PC-3 (cell line): ENCODE measurements around the gene NUDT8. TPM values are rescaled to one million over a fixed set of nuclear protein-coding genes. Genes with fewer than 3 reads are reported as not detected.

Experiments used
- ATAC-seq: fragments of 200-7000 bp; cut with Tn5 transposase; 2 replicates; pipeline ENCODE4 v1.9.1; 2020; ENCODE audit warnings: mild to moderate bottlenecking, moderate library complexity
- BruUV-seq: library from RNA; stranded (reverse); fragments of 400-500 nt; replicated peaks from 2 replicates; lab custom pipeline; 2021; lab: Mats Ljungman, UMichigan
- CTCF ChIA-PET: fragments of 300-600 bp; sonication (Branson Sonifier 250); formaldehyde crosslinking; loops from one replicate; lab custom pipeline; 2022; ENCODE audit warnings: antibody characterized with exemption; lab: Charles Lee
- POLR2A ChIA-PET: fragments of 300-600 bp; sonication (Branson Sonifier 250); formaldehyde crosslinking; loops from one replicate; lab custom pipeline; 2022; ENCODE audit warnings: antibody characterized with exemption; ENCODE audit not compliant: unreplicated experiment; lab: Charles Lee
- DNase-seq: peaks from one replicate; pipeline ENCODE4 v3.0.0-alpha.2; 2015
- H2AFZ ChIP-seq: fragments of 300-600 bp; sonication (generic); 2 replicates; pipeline ENCODE4 v1.6.0; 2016; ENCODE audit warnings: antibody characterized with exemption, low read length
- H3F3A ChIP-seq: fragments of 300-600 bp; sonication (generic); one replicate; pipeline ENCODE4 v1.6.0; 2017; ENCODE audit warnings: antibody characterized with exemption, low read length, control low read depth, mild to moderate bottlenecking; ENCODE audit not compliant: unreplicated experiment
- H3K27ac ChIP-seq: fragments of 300-600 bp; sonication (generic); 2 replicates; pipeline ENCODE4 v1.5.1; 2016; ENCODE audit warnings: mild to moderate bottlenecking, low read length
- H3K27me3 ChIP-seq: fragments of 300-600 bp; sonication (generic); 2 replicates; pipeline ENCODE4 v1.6.1; 2016; ENCODE audit warnings: low read length, mixed read lengths
- H3K36me3 ChIP-seq: fragments of 300-600 bp; sonication (generic); 2 replicates; pipeline ENCODE4 v1.6.1; 2016; ENCODE audit warnings: low read depth, mixed run types, low read length, mixed read lengths
- H3K4me1 ChIP-seq: fragments of 300-600 bp; sonication (generic); 2 replicates; pipeline ENCODE4 v1.5.1; 2016; ENCODE audit warnings: low read length; ENCODE audit not compliant: insufficient read depth
- H3K4me2 ChIP-seq: fragments of 300-600 bp; sonication (generic); 2 replicates; pipeline ENCODE4 v1.6.0; 2016; ENCODE audit warnings: low read length
- H3K4me3 ChIP-seq: fragments of 300-600 bp; sonication (generic); 2 replicates; pipeline ENCODE4 v1.5.1; 2016; ENCODE audit warnings: mild to moderate bottlenecking, low read length, mixed read lengths
- H3K79me2 ChIP-seq: fragments of 300-600 bp; sonication (generic); 2 replicates; pipeline ENCODE4 v1.6.1; 2017; ENCODE audit warnings: low read length, mixed read lengths
- H3K9ac ChIP-seq: fragments of 300-600 bp; sonication (generic); 2 replicates; pipeline ENCODE4 v1.6.0; 2016; ENCODE audit warnings: mild to moderate bottlenecking, low read length
- H3K9me2 ChIP-seq: fragments of 300-600 bp; sonication (generic); replicated peaks from 2 replicates; pipeline ENCODE4 v1.6.1; 2016; ENCODE audit warnings: mixed run types, low read length, mixed read lengths
- H3K9me3 ChIP-seq: fragments of 300-600 bp; sonication (generic); 2 replicates; pipeline ENCODE4 v1.6.1; 2016; ENCODE audit warnings: low read length, mixed read lengths
- H4K20me1 ChIP-seq: fragments of 300-600 bp; sonication (generic); 2 replicates; pipeline ENCODE4 v1.6.1; 2016; ENCODE audit warnings: low read length, mixed read lengths
- CTCF ChIP-seq: fragments of 300-600 bp; sonication (generic); conservative IDR thresholded peaks from 2 replicates; pipeline ENCODE4 v1.5.1; 2017; ENCODE audit warnings: antibody characterized with exemption, low read depth, mild to moderate bottlenecking, low read length
- EZH2 ChIP-seq: fragments of 300-600 bp; sonication (generic); IDR thresholded peaks from one replicate; pipeline ENCODE4 v1.6.1; 2017; ENCODE audit warnings: antibody characterized with exemption, mild to moderate bottlenecking, low read length; ENCODE audit not compliant: unreplicated experiment
- EZH2phosphoT487 ChIP-seq: fragments of 300-600 bp; sonication (generic); IDR thresholded peaks from 2 replicates; pipeline ENCODE4 v1.6.1; 2018; ENCODE audit warnings: mild to moderate bottlenecking, antibody characterized with exemption, low read length, borderline replicate concordance
- intact Hi-C: fragments of 100-400 bp; cut with micrococcal nuclease; formaldehyde crosslinking; loops from 2 replicates; pipeline ENCODE4 v1.9.0; 2023
- total RNA-seq: library from RNA; depleted of rRNA; stranded (reverse); fragments of >200 nt; gene quantifications from 2 replicates; pipeline ENCODE4 v1.2.3, GENCODE V29; 2014

The NUDT8 gene
- total RNA-seq, 1 experiment from 2014 or later: 50.6 TPM

GRCh38 chr11:67674442-67674871, 44.7 kb upstream of the NUDT8 start, which contains the start of gene ALDH3B2:
ALDH3B2 (minus strand) TSS chr11:67674623; CDS start chr11:67666935, 7,688 bp downstream.
- intact Hi-C loops: no loop called here
- Histone ChIP-seq H4K20me1 (no peaks in the 10 kb centered on the region), H3K79me2 (no peaks in the 10 kb centered on the region), H3K27ac (peak within 1 kb of the TSS; percentile 31), H3K9me3 (no peaks in the 10 kb centered on the region), H3F3A (no peaks in the 10 kb centered on the region), H2AFZ (peak within 1 kb of the TSS; percentile 37), H3K4me2 (peak within 1 kb of the TSS; percentile 62), H3K36me3 (no peaks in the 10 kb centered on the region), H3K4me3 (no peak within 1 kb of the TSS; the same call in 1 of the 2 replicates), H3K9me2 (no peaks in the 10 kb centered on the region), H3K4me1 (peaks cover 20% of the 10 kb centered on the region), H3K27me3 (no peaks in the 10 kb centered on the region), H3K9ac (no peak within 1 kb of the TSS)
- ChIA-PET CTCF (no interaction called here), POLR2A (no interaction called here)
- no TSS peak for BruUV-seq
- ATAC-seq (peak; percentile 97), DNase-seq (peak; percentile 91)
- TF ChIP-seq CTCF (no peak), EZH2phosphoT487 (no peak), EZH2 (no peak)

DNA sequence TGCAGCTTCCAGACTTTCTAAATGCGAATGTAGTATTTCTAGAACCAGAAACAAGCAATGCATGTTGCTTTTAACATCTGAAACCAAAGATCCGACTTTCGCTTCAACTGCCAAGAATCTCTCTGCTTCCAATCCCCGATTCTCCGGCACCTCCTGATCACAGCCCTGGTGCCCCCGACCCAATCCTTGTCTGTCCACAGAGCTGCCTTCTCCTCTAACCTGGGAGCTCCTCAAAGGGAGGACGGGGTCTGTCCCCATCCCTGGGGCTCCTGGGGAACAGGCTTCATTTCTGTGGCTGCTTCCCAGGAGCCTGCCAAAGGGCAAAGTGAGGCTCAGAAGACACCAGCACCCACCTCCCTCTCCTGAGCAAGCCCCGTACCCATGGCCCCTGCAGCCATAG, 44.2 kb upstream of the NUDT8 start:
- H4K20me1 ChIP-seq: no peaks in the 10 kb centered on the region
- TF ChIP-seq CTCF (no peak), EZH2phosphoT487 (no peak), EZH2 (no peak)
- no peak overlapping the region for H3K27ac ChIP-seq
- H3K9me2 ChIP-seq: no peaks in the 10 kb centered on the region
- POLR2A ChIA-PET: no interaction called here
- H3K79me2 ChIP-seq: no peaks in the 10 kb centered on the region
- H3F3A ChIP-seq: no peaks in the 10 kb centered on the region
- BruUV-seq: no TSS peak
- CTCF ChIA-PET: no interaction called here
- H3K27me3 ChIP-seq: no peaks in the 10 kb centered on the region
- no peak for DNase-seq
- no peak overlapping the region for H3K9ac ChIP-seq
- H3K4me1 ChIP-seq: peaks cover 20% of the 10 kb centered on the region
- peak overlapping the region; percentile 62 for H3K4me2 ChIP-seq
- intact Hi-C loops: no loop called here
- H3K9me3 ChIP-seq: no peaks in the 10 kb centered on the region
- H2AFZ ChIP-seq: no peak overlapping the region
- H3K36me3 ChIP-seq: no peaks in the 10 kb centered on the region
- H3K4me3 ChIP-seq: no peak overlapping the region; the same call in 1 of the 2 replicates
- ATAC-seq: no peak

GRCh38 chr11:67673358-67673757, 43.6 kb upstream of the NUDT8 start:
- CTCF ChIA-PET: no interaction called here
- no peak overlapping the region for H3K4me2 ChIP-seq

More at GRCh38 chr11:67673358-67673757, 43.6 kb upstream of the NUDT8 start:
- H3K36me3 ChIP-seq: no peaks in the 10 kb centered on the region
- DNase-seq (no peak), ATAC-seq (no peak)
- no peak for TF ChIP-seq CTCF
- no peak for TF ChIP-seq EZH2phosphoT487
- no peak for TF ChIP-seq EZH2
- intact Hi-C loops: no loop called here
- peaks cover 20% of the 10 kb centered on the region for H3K4me1 ChIP-seq
- H3K27ac ChIP-seq: no peak overlapping the region
- no peaks in the 10 kb centered on the region for H3K79me2 ChIP-seq
- H3K4me3 ChIP-seq: no peak overlapping the region
- H3K9me2 ChIP-seq: no peaks in the 10 kb centered on the region
- no peaks in the 10 kb centered on the region for H3K27me3 ChIP-seq
- H2AFZ ChIP-seq: no peak overlapping the region
- H4K20me1 ChIP-seq: no peaks in the 10 kb centered on the region
- no peaks in the 10 kb centered on the region for H3F3A ChIP-seq
- no TSS peak for BruUV-seq
- no peak overlapping the region for H3K9ac ChIP-seq
- no peaks in the 10 kb centered on the region for H3K9me3 ChIP-seq
- POLR2A ChIA-PET: no interaction called here
